ENCODE measurements around the gene HOMER1.
"Not testable (repeated sequence)": the region's sequence is repeated elsewhere in the genome, so short reads cannot be mapped to it uniquely, and the experiment has no call there.

Gene HOMER1

DNA sequence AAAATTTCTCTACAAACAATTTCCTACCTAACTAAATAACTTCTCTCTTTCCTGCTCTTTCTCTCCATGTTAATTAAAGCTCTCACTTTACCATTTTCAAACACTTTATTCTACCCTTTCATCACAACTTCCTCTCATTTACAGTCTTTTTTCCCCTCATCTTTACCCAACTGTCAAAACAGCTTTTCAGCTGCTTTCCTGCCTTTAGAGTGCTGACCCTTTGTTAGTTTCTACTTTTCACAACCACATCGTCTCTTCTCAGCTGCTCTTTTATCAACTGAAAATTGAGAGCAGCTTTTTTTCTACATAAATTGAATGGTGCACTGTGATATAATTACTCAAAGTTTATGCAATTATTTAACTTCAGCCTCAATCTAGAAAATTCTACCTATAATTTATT is 3.1 kb upstream of the HOMER1 start:
- no peak for DNase-seq

DNA sequence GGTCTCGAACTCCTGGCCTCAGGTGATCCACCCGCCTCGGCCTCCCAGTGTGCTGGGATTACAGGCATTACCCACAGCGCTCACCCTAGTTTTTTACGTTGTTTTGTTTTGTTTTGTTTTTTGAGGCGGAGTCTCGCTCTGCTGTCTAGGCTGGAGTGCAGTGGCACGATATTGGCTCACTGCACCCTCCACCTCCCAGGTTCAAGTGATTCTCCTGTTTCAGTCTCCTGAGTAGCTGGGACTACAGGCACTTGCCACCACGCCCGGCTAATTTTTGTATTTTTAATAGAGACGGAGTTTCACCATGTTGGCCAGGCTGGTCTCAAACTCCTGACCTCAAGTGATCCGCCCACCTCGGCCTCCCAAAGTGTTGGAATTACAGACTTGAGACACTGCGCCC is 2.4 kb upstream of the HOMER1 start:
- DNase-seq: not testable (repeated sequence)

DNA sequence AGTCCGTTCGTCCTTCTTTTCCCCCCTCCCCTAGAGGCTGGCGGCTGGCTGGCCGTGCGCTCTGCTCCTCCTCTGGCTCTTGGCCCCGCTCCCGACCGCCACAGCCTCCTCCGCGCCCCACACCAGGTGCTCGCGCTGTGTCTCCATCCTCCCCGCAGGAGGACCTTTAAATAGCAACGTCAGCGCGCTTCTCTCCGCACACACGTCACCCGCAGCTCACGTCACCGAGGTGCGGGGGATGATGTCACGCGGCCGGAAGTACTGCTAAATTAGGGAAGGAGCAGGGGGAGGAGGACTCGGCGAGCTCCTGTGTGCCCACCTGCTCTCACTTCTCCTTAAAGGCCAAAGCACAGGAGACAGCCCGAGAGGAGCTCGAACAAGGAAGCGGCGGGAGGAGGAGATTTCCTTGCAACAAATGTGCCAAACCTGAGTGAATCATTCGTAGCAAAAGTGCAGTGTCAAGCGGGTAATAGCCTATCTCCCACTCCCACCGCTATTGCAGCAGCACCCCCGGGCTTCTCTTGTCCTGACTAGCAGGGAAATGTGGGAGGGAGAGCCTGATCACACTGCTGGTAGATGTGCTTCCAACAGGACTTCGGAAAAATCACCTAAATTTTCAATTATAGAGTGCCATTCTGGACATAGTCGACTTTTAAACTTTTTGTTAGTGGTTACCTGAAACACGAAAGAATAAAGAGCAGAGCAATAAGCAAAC is 614 bp upstream of the HOMER1 start:
- DNase-seq: peak; percentile 94

DNA sequence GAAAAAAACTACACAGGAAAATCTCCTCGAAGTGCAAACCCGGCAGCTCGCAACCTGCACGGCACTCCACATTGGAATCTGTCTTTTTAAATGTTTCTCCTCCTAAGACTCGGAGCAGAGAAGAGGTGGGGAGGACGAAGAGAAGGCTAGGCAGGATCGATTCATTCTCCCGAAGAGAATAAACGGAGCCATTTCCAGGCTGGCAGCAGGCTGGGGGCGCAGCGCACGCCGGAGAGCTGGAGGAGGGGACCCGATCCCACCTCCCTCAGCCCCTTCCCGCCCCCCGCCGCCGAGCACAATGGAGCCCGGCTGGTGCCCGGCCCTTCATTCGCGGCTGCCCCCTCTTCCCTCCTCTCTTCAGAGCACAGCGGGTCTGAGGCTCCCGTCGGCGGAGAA is 628 bp downstream of the HOMER1 start:
- DNase-seq: no peak

DNA sequence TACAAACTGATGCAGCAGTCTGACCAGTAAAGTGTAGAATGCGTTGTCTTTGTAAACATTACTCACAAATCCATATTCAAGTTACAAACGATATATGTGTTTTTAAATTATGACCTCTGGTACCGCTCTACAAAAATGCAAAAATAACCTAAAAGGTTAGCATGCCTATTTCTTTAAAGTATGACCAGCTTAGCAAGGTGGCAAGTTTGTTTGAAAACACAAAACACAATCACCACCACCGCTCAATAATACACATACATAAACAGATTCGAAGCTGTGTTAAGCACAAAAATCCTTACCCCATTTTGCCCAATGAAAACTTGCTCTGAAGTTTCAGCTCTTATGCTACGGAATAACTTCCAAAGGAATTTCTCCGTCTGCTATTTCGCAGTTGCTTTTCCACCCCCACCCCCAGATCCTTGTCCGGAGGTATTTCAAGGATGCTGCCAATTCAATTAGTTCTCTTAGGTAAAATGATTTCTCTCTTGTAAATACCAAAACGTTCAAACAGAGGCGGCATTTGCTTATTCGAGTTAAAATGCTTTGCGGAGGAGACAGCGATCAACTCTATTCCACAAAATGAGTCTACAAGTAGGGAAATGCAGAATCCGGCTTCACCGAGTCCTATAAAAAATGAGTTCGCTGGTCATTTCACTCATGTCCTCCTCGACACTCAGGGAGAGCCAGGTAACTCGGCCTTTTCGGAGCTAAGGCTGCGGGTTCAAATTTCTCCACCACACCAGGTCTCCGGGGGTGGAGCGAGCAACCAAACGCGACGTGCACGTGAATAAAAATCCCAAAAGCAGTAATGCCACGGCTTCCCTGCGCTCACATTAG is 1.2 kb downstream of the HOMER1 start:
- DNase-seq: peak; percentile 41

DNA sequence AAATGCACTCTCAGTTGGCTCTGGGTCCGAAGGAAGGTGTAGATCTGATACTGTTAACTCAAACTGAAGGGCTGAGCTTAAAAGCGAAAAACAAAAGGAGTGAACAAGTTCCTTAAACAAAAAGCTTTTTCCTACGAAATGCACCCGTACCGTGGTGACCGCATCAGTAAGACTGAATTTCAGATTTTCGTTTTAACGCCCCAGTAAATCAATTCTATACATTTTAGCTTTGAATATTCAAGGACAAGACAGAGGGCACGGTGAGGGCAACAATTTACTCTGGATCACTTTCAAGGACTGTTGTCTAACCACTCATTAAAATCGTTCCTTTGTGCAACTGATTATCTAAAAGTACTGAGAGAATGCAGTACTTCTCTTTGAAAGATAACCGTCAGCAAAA is 1.9 kb downstream of the HOMER1 start:
- DNase-seq: no peak

DNA sequence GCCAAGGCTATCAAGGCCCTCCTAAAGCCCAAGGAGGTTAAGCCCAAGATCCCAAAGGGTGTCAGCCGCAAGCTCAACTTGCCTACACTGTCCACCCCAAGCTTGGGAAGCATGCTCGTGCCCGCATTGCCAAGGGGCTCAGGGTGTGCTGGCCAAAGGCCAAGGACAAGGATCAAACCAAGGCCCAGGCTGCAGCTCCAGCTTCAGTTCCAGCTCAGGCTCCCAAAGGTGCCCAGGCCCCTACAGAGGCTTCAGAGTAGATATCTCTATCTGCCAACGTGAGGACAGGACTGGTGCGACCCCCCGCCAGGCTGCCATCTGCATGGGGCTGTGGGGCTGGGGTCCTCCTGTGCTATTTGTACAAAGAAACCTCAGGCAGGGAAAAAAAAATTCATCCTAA is 3.3 kb downstream of the HOMER1 start:
- DNase-seq: peak; percentile 39

DNA sequence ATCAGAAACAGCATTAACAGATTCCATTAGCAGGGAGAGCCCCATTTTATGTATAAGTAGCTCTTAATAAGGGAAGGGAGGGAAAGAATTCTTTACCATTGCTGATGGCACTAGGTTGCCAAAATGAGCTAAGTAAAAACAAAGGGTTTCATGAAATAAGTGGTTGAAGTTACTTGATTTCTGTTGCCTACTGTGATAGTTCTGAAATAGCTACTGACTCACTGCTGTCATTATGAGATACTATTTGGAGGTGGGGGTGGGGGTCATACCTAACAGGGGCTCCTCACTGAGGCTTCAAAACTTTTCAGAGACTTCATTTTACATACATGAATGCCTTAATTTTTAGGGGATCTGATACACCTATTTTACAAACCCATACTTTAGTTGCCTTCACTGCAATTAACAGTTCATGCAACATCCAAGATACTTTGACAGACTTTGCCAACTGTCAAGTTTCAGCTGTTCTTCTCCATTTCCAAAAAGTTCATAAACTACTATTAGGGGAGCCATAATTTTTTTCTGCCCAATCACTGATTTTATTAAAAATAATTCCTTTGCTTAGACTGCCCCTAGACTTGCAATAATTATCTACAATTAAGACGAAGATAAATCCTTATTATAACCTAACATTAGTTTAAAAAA is 4.6 kb downstream of the HOMER1 start:
- DNase-seq: no peak

DNA sequence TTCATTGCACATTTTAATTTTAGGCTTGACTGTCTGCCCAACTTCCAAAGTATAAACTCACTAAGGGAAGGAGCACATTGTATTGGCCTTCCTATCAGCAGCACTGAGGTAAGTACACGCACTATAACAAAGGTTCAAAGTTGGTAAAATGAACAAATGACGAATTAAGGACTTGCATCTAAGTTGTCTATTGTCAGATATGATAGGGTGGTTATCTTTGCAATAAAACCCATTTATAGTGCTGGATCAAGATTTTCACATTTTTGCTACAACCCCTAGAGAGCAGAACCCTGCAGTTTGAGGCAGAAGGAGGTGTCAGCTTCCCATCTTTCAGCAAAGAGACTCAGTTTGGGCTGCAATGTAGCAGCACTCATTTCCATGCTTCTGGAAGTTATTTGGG is 5.1 kb downstream of the HOMER1 start:
- DNase-seq: no peak

DNA sequence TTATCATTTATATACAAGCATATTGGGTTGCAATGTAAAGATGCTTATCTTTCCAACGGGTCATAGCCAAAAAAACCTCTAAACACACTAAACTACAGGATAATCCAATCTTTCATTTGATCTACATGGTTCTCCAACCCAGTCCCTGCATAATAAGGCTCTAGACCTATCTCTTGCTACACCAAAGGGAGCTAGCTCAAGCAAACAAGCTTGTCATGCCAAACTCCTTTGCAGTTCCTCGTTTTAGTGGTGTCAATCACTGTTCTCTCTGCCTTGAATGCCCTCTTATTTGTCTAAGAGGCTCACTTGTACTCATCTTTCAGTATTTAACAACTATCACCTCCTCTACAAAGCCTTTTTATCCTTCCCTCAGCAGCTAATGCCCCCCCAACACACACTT is 5.6 kb downstream of the HOMER1 start:
- DNase-seq: no peak

DNA sequence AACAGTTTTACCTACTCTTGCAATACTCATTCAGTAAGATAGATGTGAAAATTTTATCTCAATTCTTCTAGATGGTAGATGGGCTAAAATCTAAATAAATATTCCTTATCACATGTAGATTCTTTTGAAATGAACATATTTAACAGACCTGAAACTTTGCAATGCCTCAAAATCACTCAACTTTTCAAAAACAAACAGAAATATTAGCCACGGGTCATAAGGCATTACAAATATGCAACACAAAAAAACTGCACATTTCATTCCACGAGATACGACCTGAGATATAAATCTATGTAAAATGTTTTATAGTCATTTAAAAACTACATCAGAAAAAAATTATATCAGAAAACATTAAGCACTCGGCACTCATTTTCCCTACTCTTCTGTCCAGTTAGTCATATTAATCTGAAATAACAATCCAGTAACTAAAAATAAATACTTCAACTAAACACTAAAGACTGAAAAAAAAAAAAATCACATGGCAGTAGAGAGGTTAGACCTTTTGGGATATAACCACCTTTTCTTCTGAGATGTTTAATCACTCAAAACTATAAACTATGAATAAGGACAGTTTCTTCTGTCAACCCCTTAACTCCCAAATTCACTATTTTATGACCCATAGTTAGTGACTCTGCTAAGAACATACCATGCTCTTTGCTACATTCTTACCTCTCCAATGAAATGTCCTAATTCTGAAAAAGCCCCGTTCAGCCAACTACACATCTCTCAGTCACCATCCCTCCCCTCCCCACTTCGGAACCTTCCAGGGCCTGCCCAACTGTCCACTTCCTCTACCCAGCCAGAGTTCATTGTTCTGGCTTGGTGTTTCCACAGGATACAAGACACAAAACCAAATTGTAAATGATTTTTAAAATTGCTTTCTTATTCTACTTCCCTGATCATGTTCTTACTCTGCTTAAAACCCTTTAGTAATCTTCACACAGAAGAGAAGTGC is 6.4 kb downstream of the HOMER1 start:
- no peak for DNase-seq

DNA sequence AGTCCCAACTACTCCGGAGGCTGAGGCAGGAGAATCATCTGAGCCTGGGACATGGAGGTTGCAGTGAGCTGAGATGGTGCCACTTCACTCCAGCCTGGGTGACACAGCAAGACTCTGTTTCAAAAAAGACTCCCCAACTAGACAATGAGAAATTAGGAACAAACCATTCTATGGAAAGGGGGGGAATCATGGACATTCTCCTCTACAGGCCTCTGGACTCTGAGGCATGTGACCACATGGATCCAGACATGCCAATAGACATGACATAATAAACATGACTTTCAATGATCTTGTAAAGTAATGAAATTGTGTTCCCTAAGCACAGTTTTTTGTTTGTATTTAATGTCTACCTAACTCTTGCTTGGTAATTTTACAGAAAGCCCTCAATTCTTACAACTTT is 8.8 kb downstream of the HOMER1 start:
- no peak for DNase-seq

DNA sequence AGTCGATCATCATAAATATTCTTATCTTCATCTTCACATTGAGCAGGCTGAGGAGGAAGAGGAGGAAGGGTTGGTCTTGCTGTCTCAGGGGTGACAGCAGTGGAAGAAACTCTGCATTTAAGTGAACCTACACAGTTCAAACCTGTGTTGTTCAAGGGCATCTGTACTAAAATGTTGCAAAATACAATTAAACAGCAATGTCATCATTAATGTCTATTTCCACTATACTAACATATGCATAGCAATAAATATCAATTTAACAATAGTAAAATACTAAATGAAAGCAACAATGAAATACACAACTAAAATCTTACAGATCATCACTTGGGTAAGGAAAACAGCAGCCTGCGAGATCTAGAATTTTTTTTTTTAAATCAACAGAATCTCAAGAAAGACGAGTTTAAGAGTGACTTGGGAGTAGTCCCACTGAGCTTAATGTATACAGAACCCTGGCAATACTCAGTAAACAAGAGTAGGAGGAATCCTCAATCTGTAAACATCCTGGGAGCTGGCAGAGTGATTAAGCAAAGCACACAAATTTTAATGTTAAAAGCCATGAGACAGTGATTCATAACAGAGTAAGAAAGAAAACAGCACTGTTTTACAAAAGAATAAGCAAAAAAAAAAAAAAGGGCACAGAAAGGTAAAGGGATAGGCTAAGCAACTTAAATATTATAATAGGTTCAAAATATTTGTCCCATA is 10.0 kb downstream of the HOMER1 start:
- no peak for DNase-seq

DNA sequence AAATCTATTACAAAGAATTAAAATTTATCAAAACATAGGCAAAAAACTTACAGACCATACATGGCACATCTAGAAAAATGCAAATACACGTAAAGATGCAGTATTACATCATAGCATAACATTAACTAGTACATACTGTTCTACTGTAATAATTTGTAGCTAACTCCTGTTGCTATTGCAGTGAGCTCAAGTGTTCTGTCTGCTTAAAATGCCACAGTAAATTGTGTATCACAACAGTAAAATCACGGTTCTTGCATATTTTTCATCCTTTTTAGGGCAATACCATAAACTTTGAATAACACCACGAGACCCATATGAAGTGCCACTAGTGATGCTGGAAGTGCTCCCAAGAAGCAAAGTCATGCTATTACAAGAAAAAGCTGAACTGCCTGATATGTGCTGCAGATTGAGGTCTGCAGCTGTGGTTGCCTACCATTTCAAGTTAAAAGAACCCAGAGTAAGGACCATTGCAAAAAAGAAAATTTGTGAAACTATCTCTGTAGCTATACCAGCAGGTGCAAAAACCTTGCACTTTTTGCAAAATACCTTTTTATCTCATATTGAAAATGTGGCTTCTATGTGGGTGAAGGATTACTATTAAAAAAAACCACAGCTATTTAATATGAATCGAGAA is 14.2 kb downstream of the HOMER1 start:
- DNase-seq: no peak

DNA sequence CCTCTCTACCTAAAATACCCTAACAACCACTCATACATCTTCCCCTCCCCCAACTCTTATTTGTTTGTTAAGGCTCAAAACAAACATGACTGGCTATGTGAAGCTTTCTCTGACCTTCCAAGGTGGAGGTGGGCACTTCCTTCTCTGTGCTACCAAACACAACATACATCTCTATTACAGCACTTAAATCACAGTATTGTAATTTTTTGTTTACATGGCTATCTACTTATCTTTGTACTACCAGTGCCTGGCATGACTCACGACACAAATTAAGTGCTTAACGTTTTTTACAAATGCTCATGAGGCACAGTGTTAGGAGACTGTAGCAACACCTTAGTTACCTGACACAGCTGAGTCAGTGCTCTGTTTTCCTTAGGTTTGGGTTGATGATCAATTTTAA is 18.6 kb downstream of the HOMER1 start:
- no peak for DNase-seq

DNA sequence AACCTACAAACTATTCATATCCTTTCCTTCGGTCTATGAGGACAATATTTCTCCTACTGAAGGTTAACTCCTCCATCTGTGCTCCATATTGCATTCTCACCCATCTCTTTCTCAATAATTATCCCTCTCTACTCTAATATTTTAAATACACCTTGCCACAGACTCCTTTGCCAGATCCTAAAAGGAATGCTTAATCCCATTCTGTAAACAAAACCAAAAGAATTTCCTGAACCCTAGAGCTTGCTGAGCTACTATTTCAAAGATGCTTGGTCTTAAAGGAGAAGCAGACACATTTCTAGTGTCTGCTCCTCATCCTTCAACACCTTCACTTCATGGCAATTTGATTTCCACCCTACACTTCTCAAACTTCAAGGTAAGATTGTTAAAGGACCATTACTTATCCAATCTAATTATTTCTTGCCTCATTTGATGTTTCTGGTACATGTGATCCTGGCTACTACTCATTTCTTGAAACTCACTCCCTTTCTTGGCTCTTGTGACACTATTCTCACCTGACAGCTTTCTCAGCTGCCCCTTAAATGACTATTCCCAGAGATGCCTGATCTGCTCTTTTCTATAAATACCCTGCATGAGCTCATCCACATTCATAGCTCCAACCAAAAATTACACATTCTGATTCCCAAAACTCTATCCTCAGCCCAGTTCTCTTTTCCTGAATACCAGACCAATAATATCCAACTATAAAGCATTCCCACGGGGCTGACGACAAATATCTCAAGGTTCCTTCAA is 20.2 kb downstream of the HOMER1 start:
- DNase-seq: no peak

DNA sequence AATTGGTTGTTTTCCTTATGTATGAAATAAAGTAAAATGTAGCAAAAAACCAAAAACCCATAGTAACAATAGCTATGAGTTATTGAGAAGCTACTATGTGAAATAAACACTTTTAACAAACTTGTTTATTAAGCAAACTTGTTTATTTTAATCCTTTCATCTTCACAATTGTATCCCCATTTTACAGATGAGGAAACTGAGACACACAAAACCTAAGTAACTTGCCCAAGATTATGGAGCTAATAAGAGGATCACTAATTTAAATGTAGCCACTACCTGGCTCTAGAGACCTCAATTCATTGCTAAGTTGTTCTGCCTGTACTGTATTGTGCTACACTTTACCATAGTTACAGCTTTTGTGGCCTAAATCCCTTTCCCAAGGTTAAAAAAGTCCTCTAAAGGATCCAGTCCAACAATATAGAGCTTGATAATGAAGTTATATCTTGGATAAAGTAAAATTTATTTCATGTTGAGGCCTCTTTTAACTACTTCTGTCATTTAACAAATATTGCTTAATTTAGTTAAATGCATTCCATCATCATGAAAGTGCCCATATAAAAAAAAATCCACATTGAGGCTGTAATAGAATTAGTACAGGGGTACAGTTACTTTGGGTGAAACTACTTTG is 22.1 kb downstream of the HOMER1 start:
- no peak for DNase-seq

DNA sequence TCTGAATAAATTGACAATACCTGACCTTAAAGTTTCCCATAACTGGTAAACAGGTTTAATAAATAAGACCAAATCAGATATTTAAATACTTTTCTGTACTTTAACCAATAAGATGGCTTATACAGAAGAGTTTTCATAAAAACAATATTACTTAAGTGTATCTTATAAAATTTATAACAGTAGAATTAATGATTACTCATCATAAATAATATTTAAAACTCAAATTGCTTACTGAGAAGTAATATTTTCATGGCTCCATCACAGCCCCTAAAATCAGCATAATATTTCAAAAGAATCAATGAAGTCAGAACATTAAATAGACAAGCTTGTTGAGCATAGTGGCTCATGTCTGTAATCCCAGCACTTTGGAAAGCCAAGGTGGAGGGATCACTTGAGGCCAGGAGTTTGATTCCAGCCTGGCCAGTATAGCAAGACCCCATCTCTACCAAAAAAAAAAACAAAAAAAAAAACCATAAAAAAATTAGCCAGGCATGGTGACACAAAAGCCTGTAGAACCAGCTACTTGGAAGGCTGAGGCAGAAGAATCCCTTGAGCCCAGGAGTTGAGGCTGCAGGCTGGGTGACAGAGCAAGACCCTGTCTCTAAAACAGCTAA is 23.5 kb downstream of the HOMER1 start:
- no peak for DNase-seq

DNA sequence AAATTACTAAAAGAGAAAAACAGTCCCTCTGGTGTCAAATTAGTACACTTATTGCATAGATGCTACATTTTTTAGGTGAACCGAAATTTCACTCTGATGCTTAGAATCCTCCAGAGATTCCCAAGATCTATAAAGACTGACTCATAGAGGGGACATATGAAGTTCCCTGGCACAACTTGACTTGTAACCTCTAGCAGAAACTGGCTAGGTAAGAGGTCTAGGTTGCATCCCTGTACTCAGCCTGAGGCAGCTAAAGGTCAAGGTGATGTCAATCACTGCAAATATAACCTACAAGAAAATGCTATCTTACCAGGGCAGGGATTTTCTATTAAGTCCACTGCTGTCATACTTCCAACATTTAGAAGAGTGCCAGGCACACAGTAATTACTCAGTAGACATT is 24.2 kb downstream of the HOMER1 start:
- DNase-seq: no peak

DNA sequence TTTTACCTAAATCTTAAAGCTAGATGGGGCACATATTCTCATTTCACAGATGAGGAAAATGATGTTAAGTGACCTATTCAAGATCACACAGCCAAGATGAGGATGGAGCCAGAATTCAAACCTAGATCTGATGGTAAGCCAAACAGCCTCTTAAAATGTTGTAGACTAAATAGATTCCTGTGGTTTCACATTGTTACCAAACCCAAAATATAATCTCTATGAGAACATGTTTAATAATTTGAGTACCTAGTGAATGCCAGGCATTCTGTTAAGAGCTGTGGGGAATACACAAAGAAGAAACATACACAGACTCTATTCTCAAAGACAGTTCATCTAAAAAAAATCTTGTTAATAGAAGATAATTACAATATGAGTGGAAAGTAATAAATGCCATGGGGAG is 25.2 kb downstream of the HOMER1 start:
- DNase-seq: no peak
